Measurements from ENCODE around the gene ZNRD2.
"Not testable (repeated sequence)": the region's sequence is repeated elsewhere in the genome, so short reads cannot be mapped to it uniquely, and the experiment has no call there.

ZNRD2 gene

GRCh38 chr11:65569973-65570918, at the start of gene ZNRD2:
Gene ZNRD2, plus strand, starts transcription at chr11:65570477. Its CDS starts 15 bp downstream, at chr11:65570492.
- peak; percentile 94 to 96 for DNase-seq (ENCODE audit: low read depth in 2 of 2, low spot score in 1 of 2)

GRCh38 chr11:65521777-65522521, 48.3 kb upstream of the ZNRD2 start:
- not testable (repeated sequence) for DNase-seq (ENCODE audit: low read depth in 2 of 2, low spot score in 1 of 2)

GRCh38 chr11:65522718-65523630, 47.3 kb upstream of the ZNRD2 start:
- DNase-seq (ENCODE audit: low read depth in 2 of 2, low spot score in 1 of 2): not testable (repeated sequence)

- DNase-seq (ENCODE audit: low read depth in 2 of 2, low spot score in 1 of 2): not testable (repeated sequence)
Observed at GRCh38 chr11:65523631-65523968, 46.7 kb upstream of the ZNRD2 start.

DNA sequence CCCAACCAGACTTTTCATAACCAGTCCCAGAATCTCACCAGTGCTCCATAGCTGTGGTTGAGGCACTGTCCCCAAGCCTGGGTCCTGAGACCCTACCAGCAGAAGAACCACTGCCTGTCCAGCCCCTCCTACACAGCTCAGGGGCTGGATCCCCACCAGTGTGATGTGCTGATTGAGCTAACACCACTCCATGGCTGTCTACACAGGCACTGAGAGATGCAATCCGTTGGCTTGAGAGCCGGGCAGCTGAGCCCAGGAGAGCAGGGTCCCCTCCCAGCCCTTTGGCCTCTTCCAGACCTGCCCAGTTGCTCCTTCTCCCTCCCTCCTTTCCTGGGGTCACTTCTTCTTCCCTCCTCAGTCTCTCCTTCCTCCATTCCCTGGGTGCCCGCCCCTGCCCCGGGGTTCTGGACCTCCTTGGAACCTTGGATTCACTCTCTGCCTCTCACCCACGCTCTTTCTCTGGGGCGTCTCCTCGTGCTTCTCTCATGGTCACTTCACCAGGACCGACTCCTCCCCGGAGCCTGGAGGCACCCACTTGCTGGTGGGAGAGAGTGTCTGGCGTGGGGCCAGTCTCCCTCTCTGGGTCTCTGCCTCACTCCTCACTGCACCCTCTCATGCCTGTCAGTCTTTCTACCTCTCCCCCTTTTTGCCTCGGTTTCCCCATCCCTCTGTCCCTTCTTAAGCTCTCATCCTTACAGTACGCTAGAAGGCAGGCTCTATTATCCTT, 46.1 kb upstream of the ZNRD2 start:
- no peak for DNase-seq (ENCODE audit: low read depth in 2 of 2, low spot score in 1 of 2)

GRCh38 chr11:65524741-65525545, 45.3 kb upstream of the ZNRD2 start, which contains the start of gene SCYL1:
Gene SCYL1, plus strand, starts transcription at chr11:65525083. Its CDS starts 71 bp downstream, at chr11:65525154.
- DNase-seq (ENCODE audit: low read depth in 2 of 2, low spot score in 1 of 2): peak; percentile 67 to 76

- DNase-seq (ENCODE audit: low read depth in 2 of 2, low spot score in 1 of 2): no peak
Observed at GRCh38 chr11:65525546-65526480, 44.5 kb upstream of the ZNRD2 start.

- no peak for DNase-seq (ENCODE audit: low read depth in 2 of 2, low spot score in 1 of 2)
Observed at GRCh38 chr11:65526744-65527143, 43.5 kb upstream of the ZNRD2 start.

GRCh38 chr11:65528819-65529350, 41.4 kb upstream of the ZNRD2 start:
- DNase-seq (ENCODE audit: low read depth in 2 of 2, low spot score in 1 of 2): no peak

GRCh38 chr11:65529475-65530156, 40.7 kb upstream of the ZNRD2 start:
- DNase-seq (ENCODE audit: low read depth in 2 of 2, low spot score in 1 of 2): no peak

DNA sequence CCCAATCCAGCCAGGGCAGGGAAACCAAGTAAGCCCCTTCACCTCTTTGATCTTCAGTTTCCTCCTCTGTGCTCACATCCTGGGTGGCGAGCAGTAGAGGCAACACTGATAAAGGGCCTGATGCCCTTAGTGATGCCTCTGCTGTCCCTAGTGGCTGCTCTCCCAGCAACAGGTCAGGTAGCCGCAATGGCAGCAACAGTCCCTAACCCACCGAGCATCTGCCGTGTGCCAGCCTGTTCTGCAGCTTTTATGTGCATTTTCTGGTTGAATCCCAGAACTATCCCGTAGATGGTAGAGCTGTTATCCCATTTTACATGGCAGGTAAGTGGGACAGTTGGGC, 40.1 kb upstream of the ZNRD2 start:
- no peak for DNase-seq (ENCODE audit: low read depth in 2 of 2, low spot score in 1 of 2)

- DNase-seq (ENCODE audit: low read depth in 2 of 2, low spot score in 1 of 2): no peak
Observed at GRCh38 chr11:65532388-65533064, 37.8 kb upstream of the ZNRD2 start.

GRCh38 chr11:65535102-65535501, 35.2 kb upstream of the ZNRD2 start:
- DNase-seq (ENCODE audit: low read depth in 2 of 2, low spot score in 1 of 2): no peak

- no peak for DNase-seq (ENCODE audit: low read depth in 2 of 2, low spot score in 1 of 2)
Observed at GRCh38 chr11:65536412-65537295, 33.6 kb upstream of the ZNRD2 start.

GRCh38 chr11:65537296-65537597, 33.0 kb upstream of the ZNRD2 start:
- DNase-seq (ENCODE audit: low read depth in 2 of 2, low spot score in 1 of 2): no peak

- DNase-seq (ENCODE audit: low read depth in 2 of 2, low spot score in 1 of 2): no peak
Observed at GRCh38 chr11:65537620-65538231, 32.6 kb upstream of the ZNRD2 start.
